Measurements from ENCODE around the gene AHNAK. TPM values are rescaled to one million over a fixed set of nuclear protein-coding genes. Genes with fewer than 3 reads are reported as not detected.
A peak's percentile ranks its signal among the peaks of the same experiment; 100 is the strongest.
"Not testable (repeated sequence)": the region's sequence is repeated elsewhere in the genome, so short reads cannot be mapped to it uniquely, and the experiment has no call there.

Gene AHNAK
- total RNA-seq, 2 donors from 2014 or later: 692 to 863 TPM

DNA sequence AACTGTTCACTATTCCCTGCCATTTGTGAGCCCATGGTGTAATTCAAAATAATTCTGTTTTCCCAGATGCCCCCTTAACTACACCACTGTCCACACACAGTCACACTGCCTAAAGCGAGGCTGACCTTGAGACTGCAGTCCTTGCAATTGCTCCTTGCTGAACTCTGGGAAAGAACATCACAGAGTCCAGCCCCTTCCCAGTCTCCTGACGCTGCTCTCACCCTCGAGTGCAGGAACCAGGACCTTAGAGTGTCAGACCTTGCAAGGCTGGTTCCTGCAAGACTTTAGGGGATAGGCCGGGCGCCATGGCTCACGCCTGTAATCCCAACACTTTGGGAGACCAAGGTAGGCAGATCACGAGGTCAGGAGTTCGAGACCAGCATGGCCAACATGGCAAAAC lies 33.6 kb downstream of the AHNAK start:
- Mint-ChIP-seq H3K27me3 (no peaks in the 10 kb centered on the region), H3K27ac (peak overlapping the region; percentile 91), H3K4me1 (peaks cover 23% of the 10 kb centered on the region), H3K36me3 (ENCODE audit: low read depth) (peaks cover 2% of the 10 kb centered on the region), H3K4me3 (peak overlapping the region; percentile 73)
- DNase-seq: no peak
- H3K9me3 ChIP-seq (ENCODE audit: control insufficient read depth, low read length, poor library complexity, severe bottlenecking): no peaks in the 10 kb centered on the region
- peak; percentile 6 for ATAC-seq

DNA sequence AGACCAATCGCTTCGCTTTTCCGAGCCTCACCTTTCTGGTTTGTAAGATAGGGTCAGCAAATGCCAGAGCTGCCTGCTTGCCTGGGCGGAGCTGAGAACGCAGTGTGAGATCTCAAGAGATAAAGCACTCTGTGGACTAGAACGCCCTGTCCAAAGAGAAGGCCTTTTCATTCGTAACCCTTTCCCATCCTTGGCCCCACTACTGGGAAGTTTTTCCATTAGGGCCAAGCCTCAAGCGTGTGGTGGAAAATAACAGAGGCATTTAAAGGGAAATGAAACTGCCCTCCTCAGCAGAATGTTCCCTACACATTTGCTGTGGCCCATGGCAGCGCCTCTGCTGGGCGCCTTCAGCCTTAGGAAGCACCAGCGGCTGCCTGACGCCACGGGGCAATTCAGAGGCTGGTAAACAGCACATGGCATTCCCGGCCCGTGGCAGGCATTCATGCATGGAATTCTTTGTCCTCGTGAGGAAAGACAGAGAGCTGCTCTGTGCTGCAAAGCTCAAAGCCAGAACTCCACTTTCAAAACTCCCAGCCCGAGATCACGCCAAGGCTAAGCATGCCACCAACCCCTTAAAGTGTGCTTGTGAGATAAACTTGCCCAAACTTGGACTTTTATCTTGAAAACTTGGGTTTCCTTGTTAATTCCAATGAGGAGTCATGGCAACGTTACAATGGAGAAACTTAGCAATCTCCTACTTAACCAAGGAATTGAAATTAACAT lies 38.1 kb downstream of the AHNAK start:
- peak overlapping the region; percentile 58 for H3K4me3 Mint-ChIP-seq
- H3K9me3 ChIP-seq (ENCODE audit: control insufficient read depth, low read length, poor library complexity, severe bottlenecking): no peaks in the 10 kb centered on the region
- no peaks in the 10 kb centered on the region for H3K36me3 Mint-ChIP-seq (ENCODE audit: low read depth)
- ATAC-seq (no peak), DNase-seq (no peak)
- H3K27ac Mint-ChIP-seq: peak overlapping the region; percentile 69
- H3K27me3 Mint-ChIP-seq: no peaks in the 10 kb centered on the region
- peaks cover 13% of the 10 kb centered on the region for H3K4me1 Mint-ChIP-seq

DNA sequence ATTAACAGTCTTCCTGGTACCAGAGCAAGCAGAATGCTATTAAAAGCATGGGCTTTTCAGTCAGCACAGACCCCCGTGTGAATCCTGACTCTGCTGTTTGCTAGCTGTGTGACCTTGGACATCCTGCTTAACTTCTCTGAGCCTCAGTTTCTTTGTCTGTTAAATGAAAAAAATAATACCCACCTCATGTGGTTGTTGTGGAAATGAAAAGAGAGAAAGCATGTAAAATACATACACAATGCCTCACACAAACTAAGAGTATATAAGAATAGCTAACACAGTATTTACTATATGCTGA lies 39.5 kb downstream of the AHNAK start:
- H3K4me1 Mint-ChIP-seq: peaks cover 16% of the 10 kb centered on the region
- no peak for DNase-seq
- peaks cover 3% of the 10 kb centered on the region for H3K36me3 Mint-ChIP-seq (ENCODE audit: low read depth)

DNA sequence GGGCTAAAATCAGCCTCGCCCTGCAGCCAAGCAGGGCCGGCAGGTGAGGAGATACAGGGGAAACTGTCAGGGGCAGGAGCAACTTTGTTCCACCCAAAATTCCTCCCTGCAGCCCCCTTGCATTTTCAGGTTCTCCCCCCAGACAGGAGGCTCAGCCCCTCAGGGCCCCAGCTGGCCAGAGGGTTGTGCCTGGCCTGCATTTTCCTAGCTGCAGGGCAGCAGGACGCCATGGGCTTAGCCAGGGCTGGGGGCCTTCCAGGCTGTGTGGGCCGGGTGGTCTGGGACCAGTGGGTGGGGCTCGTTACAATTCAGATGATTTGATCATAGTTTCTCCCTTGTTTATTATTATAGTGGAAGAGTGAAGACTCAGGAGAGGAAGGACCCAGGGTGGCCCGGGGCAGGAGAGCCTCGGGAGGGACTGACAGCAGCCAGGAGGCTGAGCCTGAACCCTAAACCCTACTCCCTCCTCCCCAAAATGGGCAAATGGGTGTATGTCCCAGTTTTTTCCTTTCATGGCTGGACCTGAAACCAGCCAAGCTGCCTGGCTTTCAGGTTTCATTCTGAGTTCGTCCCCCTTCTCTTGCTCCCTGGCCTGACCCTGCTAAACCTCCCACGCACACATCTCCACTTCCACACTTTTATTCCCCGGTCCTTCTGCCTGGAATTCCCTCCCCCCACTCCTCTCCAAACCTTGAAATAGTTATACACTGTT lies 40.0 kb downstream of the AHNAK start:
- H3K4me3 Mint-ChIP-seq: peak overlapping the region; percentile 28
- ATAC-seq (peak; percentile 1), DNase-seq (no peak)
- no peaks in the 10 kb centered on the region for H3K27me3 Mint-ChIP-seq
- H3K36me3 Mint-ChIP-seq (ENCODE audit: low read depth): peaks cover 3% of the 10 kb centered on the region
- peak overlapping the region; percentile 60 for H3K27ac Mint-ChIP-seq
- peaks cover 16% of the 10 kb centered on the region for H3K4me1 Mint-ChIP-seq
- no peaks in the 10 kb centered on the region for H3K9me3 ChIP-seq (ENCODE audit: control insufficient read depth, low read length, poor library complexity, severe bottlenecking)

More for the DNA sequence above, 39.5 kb downstream of the AHNAK start:
- no peaks in the 10 kb centered on the region for H3K27me3 Mint-ChIP-seq
- H3K27ac Mint-ChIP-seq: peak overlapping the region; percentile 60
- no peaks in the 10 kb centered on the region for H3K9me3 ChIP-seq (ENCODE audit: control insufficient read depth, low read length, poor library complexity, severe bottlenecking)
- H3K4me3 Mint-ChIP-seq: peak overlapping the region; percentile 28
- no peak for ATAC-seq

DNA sequence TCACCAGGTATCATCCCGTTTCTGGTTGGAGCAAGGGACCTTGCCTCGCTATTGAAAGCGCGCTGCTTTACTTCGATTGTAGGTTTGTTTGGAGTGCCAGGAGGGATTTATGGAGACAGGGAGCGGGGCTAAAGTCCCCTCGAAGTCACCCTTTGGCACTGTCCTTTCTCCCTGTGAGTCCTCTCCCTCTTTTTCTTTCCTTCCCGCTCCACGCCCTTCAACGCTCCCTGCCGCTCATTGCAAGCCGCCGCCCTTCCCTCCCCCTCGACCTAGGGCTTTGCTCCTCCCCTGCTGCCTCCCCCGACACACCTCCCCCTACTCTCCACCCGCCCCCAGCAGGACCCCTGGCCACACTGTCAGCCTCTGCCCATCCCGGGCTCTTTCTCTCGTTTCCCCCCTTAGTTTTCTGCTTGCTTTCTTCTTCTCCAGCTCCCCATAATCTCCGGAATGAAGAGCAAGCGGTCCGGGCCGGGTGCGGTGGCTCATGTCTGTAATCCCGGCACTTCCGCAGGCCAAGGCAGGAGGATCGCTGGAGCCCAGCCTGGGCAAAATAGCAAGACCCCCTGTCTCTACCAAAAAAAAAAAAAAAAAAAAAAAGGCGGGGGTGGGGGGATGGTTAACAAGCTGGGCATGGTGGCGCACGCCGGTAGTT lies 41.0 kb downstream of the AHNAK start:
- Mint-ChIP-seq H3K27ac (peak overlapping the region; percentile 68), H3K4me1 (peaks cover 17% of the 10 kb centered on the region), H3K27me3 (no peaks in the 10 kb centered on the region), H3K4me3 (peak overlapping the region; percentile 57), H3K36me3 (ENCODE audit: low read depth) (peaks cover 3% of the 10 kb centered on the region)
- DNase-seq: no peak
- ATAC-seq: no peak
- H3K9me3 ChIP-seq (ENCODE audit: control insufficient read depth, low read length, poor library complexity, severe bottlenecking): no peaks in the 10 kb centered on the region

DNA sequence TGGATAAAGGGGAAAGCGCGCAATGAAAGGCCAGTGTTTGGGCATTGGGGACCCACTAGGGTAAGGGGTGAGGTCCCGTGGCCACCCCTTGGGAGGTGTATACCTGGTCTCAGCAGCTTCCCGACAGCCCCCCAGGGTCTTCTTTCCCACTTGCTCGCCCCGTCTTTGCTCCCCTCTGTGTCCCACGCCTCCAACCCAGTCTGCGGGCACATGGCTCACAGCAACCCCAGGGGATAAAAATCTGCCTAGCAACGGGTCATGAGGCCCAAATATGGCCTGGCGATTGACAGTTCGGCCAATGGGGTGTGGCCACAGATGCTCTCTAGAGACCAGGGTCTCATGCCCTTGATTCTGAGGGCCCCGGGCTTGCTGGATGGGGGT lies 41.6 kb downstream of the AHNAK start:
- H3K9me3 ChIP-seq (ENCODE audit: control insufficient read depth, low read length, poor library complexity, severe bottlenecking): no peaks in the 10 kb centered on the region
- Mint-ChIP-seq H3K27me3 (no peaks in the 10 kb centered on the region), H3K27ac (peak overlapping the region; percentile 68), H3K4me1 (peaks cover 17% of the 10 kb centered on the region), H3K36me3 (ENCODE audit: low read depth) (peaks cover 3% of the 10 kb centered on the region), H3K4me3 (peak overlapping the region; percentile 43)
- ATAC-seq (no peak), DNase-seq (no peak)

DNA sequence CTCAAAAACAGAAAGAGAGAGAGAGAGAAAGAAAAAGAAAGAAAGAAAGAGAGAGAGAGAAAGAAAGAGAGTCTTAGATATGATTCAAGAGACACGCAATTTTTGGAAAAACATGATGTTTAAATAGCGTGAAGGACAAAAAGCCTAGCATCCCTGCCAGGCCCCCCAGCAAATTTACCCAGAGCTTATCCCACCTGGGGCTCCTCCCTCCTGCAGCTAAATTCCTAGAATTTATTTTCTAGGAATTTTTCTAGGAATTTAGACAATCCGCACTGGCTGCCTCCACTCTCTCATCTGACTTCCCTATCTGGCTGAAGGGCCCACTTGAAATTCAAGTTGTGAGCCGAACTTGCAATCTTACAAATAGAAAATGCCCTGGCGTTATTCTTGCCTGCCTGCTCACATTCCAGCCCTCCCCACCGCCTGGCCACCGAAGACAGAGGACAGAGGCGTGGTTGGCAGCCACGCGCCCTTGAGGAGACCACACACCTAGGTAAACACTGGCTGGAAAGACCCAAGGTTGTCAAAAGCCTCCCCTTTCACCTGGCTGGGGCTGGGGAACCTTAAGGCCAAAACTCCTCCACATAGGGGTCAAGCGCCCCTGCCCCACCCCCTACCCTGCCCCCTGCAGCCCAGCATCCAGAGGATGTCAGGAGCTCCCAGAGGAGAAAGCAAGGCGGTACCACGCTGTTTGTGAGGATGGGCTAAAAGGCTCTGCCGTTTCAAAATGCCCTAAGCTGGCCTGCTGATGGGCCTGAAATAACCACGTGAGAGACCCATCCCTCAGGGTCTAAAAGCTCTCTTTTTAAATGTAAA lies 42.2 kb downstream of the AHNAK start:
- Mint-ChIP-seq H3K4me3 (peak overlapping the region; percentile 43), H3K36me3 (ENCODE audit: low read depth) (peaks cover 3% of the 10 kb centered on the region), H3K4me1 (peaks cover 22% of the 10 kb centered on the region), H3K27ac (peak overlapping the region; percentile 85), H3K27me3 (no peaks in the 10 kb centered on the region)
- no peaks in the 10 kb centered on the region for H3K9me3 ChIP-seq (ENCODE audit: control insufficient read depth, low read length, poor library complexity, severe bottlenecking)
- no peak for ATAC-seq
- no peak for DNase-seq

DNA sequence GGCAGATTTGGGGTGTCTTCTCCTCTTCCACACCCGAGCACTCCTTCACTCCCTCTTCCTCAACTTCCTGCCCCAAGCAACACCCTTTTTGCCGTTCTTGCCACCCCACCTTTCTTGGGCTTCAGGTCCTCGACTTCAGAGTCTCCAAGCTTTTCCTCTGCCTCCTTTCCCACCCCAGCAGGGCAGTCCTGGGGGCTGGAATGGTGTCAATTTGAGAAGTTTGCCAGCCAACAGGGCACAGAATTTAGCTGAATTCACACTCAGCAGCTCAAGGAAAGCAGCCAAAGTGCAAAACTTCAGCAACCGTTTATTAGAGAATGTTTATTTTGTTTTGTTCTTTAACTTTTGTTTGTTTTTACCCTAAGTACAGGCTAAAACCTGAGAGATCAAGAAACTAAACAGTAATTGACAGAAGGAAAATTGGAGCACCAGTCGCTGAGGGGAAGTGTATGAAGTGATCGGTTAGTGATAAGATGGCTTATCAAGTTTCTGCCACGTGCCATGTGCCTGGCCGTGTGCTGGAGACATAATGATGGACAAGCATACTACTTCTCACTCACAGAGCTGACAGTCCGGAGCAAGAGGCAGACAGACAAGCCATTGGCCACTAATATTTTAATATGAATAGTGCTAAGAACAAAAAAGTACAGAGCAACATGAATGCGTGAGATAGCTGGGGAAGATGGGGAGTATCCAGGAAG lies 44.4 kb downstream of the AHNAK start:
- Mint-ChIP-seq H3K36me3 (ENCODE audit: low read depth) (peaks cover 3% of the 10 kb centered on the region), H3K4me3 (no peak overlapping the region), H3K27ac (peak overlapping the region; percentile 80)

DNA sequence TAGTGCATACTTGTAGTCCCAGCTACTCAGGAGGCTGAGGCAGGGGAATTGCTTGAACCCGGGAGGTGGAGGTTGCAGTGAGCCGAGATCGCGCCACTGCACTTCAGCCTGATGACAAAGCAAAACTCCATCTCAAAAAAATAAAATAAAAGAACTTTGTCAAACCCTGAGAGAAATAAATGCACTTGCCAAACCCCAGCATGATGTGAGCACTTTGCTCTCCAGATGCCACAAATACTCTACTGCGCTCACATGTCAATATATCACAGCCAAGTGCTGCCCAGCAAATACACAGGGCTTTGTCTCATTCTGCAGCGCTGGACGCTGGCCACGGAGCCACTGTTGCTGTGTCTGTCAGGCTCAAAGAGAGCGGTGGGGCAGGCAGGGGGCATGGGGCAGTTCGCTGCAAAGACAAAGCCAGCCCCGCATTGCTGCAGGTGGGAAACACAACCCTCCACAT lies 45.1 kb downstream of the AHNAK start:
- no peaks in the 10 kb centered on the region for H3K27me3 Mint-ChIP-seq
- DNase-seq (no peak), ATAC-seq (no peak)
- peaks cover 22% of the 10 kb centered on the region for H3K4me1 Mint-ChIP-seq
- no peaks in the 10 kb centered on the region for H3K9me3 ChIP-seq (ENCODE audit: control insufficient read depth, low read length, poor library complexity, severe bottlenecking)
- H3K4me3 Mint-ChIP-seq: peak overlapping the region; percentile 36
- peak overlapping the region; percentile 80 for H3K27ac Mint-ChIP-seq
- peaks cover 3% of the 10 kb centered on the region for H3K36me3 Mint-ChIP-seq (ENCODE audit: low read depth)

More for the DNA sequence above, 44.4 kb downstream of the AHNAK start:
- H3K4me1 Mint-ChIP-seq: peaks cover 22% of the 10 kb centered on the region
- H3K27me3 Mint-ChIP-seq: no peaks in the 10 kb centered on the region
- ATAC-seq (no peak), DNase-seq (no peak)
- H3K9me3 ChIP-seq (ENCODE audit: control insufficient read depth, low read length, poor library complexity, severe bottlenecking): no peaks in the 10 kb centered on the region

DNA sequence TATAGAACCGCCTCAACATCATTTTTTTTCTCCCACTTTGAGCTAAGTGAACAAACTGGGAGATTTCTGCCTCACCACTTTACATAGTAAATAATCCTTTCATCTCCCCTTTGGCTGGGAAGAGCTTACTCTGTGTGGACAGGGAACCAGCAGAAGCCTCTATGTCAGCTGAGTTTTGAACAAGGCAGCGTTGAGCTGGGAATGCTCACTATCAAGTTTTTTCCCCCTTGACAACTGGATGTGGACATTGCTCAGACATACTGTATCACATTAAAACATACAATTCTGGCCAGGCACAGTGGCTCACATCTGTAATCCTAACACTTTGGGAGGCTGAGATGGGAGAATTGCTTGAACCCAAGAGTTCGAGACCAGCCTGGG lies 46.0 kb downstream of the AHNAK start:
- Mint-ChIP-seq H3K4me1 (peaks cover 22% of the 10 kb centered on the region), H3K27ac (no peak overlapping the region), H3K27me3 (no peaks in the 10 kb centered on the region), H3K36me3 (ENCODE audit: low read depth) (peaks cover 3% of the 10 kb centered on the region), H3K4me3 (no peak overlapping the region)
- DNase-seq: no peak
- ATAC-seq: no peak
- H3K9me3 ChIP-seq (ENCODE audit: control insufficient read depth, low read length, poor library complexity, severe bottlenecking): no peaks in the 10 kb centered on the region

DNA sequence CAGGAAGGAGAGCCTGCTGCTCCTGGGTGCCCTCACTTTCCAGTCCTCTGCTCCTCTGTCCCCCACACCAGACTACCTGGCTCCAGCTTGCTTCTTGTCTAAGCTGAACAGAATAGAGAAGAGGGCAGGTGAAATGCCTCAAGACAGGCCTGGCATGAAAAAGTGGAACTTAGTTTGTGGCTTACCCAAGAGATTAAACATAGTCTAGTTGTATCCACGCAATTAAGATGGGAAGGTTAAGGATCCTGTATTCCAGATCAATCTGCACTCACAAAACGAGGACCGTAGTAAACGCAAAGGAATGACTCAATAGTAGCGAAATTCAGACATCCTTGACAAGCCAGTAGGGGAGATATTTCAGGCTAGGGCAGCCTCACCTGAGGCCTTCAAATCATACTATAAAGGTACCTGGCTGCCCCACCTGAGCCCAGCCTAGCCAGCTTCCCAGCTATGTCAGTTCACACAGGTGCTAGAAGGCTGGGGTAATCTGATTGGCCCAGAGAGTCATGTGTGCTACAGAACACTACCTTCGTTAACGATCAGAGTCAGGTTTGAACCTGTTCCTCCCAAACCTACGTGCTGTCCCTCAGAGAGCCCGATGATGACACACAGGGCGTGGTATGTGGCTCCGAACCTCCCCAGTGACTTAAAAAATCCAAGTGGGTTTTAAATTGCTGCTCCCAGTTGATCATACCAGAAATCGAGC lies 46.5 kb downstream of the AHNAK start:
- Mint-ChIP-seq H3K27me3 (no peaks in the 10 kb centered on the region), H3K36me3 (ENCODE audit: low read depth) (peaks cover 3% of the 10 kb centered on the region)
- peak; percentile 3 for ATAC-seq

DNA sequence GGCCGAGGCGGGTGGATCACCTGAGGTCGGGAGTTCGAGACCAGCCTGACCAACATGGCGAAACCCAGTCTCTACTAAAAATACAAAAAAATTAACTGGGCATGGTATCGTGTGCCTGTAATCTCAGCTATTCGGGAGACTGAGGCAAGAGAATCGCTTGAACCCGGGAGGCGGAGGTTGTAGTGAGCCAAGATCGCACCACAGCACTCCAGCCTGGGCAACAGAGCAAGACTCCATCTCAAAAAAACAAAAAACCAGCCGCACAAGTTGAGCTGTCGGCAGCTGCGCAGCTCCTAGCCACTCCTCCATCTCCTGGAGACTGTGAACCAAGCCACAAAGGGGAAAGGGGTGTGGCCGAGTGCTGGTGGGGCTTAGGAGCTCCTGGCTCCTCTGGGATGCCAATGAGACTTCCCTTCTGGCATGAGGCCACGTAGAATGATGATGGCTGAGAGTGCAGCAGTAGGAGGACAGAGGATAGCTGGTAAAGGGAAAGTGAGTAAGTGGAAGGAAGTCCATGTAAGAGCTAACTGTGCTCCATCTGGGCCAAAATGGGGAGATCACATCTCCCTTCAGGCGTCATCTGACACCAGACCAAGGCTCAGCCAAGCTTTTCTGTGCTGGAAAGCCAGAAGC lies 47.2 kb downstream of the AHNAK start:
- DNase-seq; H3K27me3 Mint-ChIP-seq; H3K9me3 ChIP-seq (ENCODE audit: control insufficient read depth, low read length, poor library complexity, severe bottlenecking); H3K36me3 Mint-ChIP-seq (ENCODE audit: low read depth); H3K4me3 Mint-ChIP-seq: not testable (repeated sequence)
- peak overlapping the region; percentile 69 for H3K27ac Mint-ChIP-seq
- peaks cover 22% of the 10 kb centered on the region for H3K4me1 Mint-ChIP-seq
- ATAC-seq: peak; percentile 11

More for the DNA sequence above, 46.5 kb downstream of the AHNAK start:
- Mint-ChIP-seq H3K4me1 (peaks cover 22% of the 10 kb centered on the region), H3K27ac (peak overlapping the region; percentile 69), H3K4me3 (no peak overlapping the region)
- no peaks in the 10 kb centered on the region for H3K9me3 ChIP-seq (ENCODE audit: control insufficient read depth, low read length, poor library complexity, severe bottlenecking)
- no peak for DNase-seq

All from T-helper 17 cell (primary cell).